HG03280 (cell line): ENCODE data around the gene DOK7.
"Not testable (repeated sequence)": the region's sequence is repeated elsewhere in the genome, so short reads cannot be mapped to it uniquely, and the experiment has no call there.

Experiments
- ATAC-seq: cut with Tn5 transposase; IDR thresholded peaks from one replicate; pipeline ENCODE4 v1.9.1; 2021; ENCODE audit warnings: mild to moderate bottlenecking, moderate library complexity; ENCODE audit not compliant: unreplicated experiment

Gene DOK7

GRCh38 chr4:3499710-3500109 is 36.6 kb downstream of the DOK7 start:
- no peak for ATAC-seq

GRCh38 chr4:3500111-3500510 is 37.0 kb downstream of the DOK7 start:
- ATAC-seq: no peak

- ATAC-seq: no peak
Measured at GRCh38 chr4:3500634-3501101, 37.6 kb downstream of the DOK7 start.

DNA sequence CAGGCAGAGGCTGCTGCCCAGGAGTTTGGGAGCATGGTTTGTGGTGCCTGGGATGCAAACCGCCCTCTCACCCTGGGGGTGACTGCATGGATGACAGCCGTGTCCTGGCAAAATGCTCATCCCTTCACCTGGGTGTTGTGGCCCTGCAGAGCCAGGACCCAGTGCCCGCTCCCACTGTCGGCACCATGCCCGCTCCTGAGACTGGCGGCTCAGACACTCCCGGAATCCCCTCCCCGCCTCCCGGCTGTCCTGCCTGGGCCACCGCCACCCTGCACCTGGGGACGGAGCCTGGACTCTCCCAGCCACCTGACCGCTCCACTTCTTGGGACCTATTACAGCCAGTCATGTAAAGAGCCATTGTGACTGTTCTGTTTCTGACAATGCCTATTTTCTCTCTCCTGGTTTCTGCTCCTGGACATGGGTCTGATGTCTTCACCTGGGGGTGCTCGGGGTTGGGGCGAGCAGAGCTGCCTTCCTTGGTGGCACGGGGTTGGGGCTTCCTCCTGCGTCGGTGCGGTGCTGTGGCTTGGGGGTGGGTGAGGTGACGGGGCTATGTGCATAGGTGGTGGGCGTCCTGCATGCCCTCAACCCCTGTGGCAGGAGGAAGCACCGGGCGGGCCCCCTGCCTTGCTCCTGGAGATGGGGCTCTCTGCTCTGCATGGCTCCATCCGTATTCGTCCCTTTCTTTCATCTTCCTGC is 38.2 kb downstream of the DOK7 start:
- ATAC-seq: no peak

- no peak for ATAC-seq
Measured at GRCh38 chr4:3501825-3502425, 38.8 kb downstream of the DOK7 start.

- no peak for ATAC-seq
Measured at GRCh38 chr4:3502941-3503936, 40.1 kb downstream of the DOK7 start.

DNA sequence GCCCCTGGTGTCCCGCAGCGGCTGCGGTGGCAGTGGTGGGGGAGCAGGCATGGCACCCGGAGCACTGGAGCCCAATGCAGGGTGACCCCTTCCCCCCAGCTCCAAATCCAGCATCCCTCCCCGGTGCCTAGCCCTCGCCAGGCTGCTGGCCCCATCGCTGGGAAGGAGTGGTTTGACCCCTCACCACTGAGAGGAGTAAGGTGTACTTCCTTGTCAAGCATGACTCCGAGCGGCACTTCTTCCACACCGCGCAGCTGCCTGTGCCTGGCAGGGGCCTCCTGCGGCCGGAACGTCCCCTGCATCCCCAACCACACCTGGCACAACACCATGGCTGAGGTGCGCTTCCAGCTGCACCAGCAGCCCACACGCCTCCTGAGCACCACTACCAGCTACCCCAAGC is 42.1 kb downstream of the DOK7 start:
- ATAC-seq: no peak

DNA sequence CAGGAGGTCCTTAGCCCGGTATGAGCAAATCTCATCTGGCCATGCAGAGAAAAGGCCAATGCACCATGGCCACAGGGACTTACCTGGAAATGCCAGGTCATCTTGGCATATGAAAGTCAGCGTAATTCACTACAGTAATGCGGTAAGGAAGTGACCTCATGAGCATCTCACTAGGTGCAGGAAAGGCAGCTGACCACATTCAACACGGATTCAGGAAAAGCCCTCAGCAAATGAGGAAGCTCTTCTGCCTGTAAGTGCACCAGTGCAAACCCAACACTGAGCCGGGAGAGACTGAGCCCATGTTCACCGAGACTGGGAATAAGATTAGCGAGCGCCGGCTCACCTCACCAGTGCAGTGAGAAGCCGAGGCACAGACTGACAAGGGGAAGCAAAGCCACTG is 45.4 kb downstream of the DOK7 start:
- no peak for ATAC-seq

DNA sequence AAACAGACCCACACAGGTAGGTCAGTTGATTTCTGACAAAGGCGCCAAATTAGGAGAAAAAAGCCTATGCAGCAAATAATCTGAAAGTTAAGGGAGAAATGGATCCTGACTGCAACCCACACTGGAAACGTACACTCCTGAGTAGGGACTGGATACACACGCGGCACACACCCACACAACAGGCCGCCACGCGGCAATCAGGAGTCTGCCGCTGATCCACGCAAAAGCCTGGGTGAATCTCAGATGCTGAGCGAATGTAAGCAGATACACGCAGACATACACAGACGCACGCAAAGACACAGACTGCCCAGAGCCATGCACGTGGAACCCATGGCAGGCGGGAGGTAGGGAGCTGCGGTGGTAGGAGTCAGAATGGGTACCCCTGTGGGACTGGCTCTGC is 47.4 kb downstream of the DOK7 start:
- ATAC-seq: no peak

DNA sequence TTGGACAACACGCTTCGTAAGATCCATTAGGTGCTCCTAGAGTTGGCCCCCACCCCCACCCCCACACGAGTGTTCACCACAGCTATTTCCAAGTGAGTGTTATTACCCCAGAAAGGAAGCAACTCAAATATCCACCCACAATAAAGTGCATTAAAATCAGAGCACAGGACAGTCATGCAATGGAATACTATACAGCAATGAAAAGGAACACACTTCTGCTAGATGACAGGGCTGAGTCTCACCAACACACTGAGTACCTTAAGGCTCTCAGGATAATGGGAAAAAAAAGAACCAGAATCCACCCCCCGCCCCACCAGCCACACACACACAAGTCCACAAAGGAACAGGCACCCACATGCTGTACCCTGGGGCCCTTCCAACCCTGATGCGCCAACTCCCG is 48.1 kb downstream of the DOK7 start:
- no peak for ATAC-seq

DNA sequence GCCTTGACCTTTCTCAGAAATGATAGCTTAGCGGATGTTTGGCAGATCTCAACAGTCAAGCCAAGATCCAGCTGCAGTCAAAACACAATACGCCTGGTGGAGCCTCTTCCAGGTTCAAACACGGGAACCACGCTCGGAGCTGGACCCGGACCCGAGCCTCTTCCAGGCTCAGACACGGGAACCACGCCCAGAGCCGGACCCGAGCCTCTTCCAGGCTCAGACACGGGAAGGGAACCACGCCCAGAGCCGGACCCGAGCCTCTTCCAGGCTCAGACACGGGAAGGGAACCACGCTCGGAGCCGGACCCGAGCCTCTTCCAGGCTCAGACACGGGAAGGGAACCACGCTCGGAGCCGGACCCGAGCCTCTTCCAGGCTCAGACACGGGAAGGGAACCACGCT is 48.5 kb downstream of the DOK7 start:
- ATAC-seq: not testable (repeated sequence)

DNA sequence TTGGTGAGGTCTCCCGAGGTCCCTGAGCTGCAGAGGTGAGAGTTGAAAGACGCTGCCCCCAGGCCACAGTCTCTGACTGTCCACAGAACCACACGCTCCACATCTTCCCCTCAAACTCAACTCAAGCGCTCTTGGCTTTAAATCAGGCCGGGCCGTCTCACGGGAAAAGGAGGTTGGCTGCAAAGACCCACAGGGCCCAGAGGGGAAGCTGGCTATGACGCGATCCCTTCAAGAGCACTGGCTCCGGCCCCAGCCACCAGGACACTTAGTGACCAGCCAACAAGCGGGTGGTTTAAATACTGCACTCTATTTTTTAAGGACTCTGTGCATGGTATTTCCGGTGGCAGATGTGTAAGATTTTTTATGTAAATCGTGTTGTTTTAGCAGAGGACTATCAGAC is 49.2 kb downstream of the DOK7 start:
- no peak for ATAC-seq

DNA sequence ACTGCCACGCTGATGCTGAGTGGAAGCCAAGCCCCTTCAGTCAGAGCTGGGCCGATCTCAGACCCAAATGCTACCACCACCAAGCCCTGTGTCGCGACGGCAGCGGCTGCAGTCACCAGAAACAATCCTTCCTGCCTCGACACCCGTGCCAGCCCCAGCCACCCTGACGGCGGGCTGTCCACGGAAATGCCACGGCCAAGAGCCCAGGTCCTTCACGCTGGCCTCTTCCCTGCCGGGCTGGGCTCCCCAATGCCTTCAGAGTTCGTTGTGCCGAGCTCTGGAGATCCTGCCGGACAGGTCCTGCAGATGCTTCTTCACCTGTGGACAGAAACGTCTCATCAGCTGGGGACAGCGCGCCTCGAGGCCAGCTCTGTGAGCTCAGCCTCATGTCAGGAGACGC is 49.6 kb downstream of the DOK7 start:
- ATAC-seq: no peak

DNA sequence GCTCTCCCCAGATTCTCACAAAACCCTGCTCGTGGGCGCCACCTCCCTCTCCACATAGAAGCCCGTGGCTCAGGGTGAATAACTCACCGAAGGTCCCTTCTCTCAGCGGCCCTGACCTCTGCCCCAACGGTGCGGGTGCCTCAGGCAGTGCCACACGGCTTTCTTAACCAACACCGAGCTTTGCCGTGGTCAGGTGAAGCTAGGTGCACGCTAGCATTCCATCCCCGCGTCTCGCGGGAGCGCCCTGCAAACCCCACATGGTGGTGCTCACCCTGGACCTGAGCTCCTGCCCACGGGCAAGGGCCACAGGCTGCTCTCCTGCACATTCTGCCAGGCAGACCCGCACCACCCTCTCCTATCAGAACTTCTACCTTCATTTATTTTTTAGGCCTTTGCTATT is 50.7 kb downstream of the DOK7 start:
- ATAC-seq: no peak

DNA sequence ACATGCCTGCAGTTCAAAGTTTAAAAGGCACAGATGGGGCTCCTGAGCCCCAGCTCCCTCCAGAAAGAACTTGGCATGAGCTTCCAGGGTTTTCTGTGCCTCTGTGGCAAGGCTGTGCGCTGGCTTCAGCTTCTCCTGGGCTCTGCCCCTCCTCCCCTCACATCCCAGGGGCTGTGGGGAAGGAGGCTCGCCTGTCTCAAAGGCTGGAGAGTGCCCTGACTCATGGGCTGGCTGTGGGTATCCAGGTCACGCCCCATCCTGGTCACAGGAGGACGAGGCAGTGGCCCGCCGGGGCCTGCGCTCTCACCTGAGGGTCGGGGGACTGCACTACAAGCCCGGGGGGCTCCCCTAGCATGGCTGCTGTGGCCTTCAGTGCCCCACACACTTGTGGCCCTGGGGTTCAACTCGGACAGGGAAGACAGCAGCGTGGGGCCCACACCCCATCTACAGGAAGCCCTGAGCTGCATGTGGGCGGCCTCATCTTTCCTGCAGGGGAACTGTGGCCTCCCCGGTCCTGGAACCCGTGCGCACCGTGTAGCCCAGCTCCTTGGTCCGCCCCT is 51.2 kb downstream of the DOK7 start:
- ATAC-seq: no peak

- ATAC-seq: no peak
Measured at GRCh38 chr4:3514806-3515501, 51.8 kb downstream of the DOK7 start.

DNA sequence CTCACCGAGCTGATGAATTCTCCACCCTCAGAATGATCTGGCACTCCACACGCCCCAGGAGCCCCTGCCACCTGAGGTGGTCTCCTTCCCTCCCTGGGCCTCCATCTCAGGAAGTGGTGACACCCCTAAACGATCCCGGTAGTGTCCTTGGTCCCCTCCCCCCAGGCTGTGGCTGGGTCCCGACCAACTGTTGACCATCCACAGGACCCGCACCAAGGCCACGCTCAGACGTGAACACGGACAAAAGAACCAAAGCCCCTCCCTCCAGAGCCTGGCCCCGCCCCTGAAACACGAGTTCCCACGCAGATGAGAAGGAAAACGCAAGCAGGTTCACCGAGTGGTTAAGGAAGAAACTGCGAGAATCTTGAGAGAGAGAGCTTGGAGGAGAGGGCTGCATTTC is 52.5 kb downstream of the DOK7 start:
- ATAC-seq: no peak

DNA sequence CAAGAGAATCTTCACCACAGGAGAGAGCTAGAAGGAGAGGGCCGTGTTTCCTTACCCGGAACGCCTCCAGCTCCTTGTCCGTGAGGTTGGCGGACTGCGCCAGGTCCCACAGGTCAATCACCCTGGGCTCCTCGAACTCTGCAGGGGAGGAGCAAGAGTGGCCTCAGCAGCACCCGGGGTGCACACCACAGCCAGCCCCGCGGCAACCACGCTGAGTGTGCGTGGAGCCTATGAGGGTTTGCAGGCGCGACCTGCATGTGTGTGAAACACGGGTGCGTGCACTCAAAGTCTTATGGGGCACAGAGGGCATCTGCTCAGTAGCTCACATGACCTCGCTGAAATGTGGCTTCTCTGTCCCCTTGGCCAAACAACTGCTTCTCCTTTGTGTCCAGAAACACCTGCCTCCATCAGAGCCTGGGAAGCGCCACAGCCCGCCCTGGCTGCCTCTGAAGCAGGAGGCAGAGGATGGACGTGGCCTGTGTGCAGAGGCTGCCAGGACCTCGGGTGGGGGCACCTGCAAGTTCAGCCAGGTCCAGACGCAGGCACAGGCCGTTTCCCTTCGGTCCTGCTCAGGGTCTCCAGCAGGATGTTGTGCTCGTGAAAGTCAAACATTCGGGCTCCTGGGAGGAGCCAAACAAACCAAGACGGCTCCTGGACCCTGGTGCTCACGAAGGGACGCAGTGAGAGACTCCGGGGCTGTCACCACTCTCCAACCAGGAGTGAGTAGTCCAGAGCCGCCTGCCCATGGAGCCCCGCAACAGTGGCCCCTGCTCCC is 53.1 kb downstream of the DOK7 start:
- ATAC-seq: no peak

- ATAC-seq: no peak
Measured at GRCh38 chr4:3516836-3517730, 54.0 kb downstream of the DOK7 start.
